GM19397 (cell line): ENCODE data around the gene GRAMD2B.
"Not testable (repeated sequence)": the region's sequence is repeated elsewhere in the genome, so short reads cannot be mapped to it uniquely, and the experiment has no call there.

Experiments
- ATAC-seq: cut with Tn5 transposase; IDR thresholded peaks from one replicate; pipeline ENCODE4 v1.9.1; 2021; ENCODE audit warnings: mild to moderate bottlenecking, moderate library complexity; ENCODE audit not compliant: unreplicated experiment

The GRAMD2B gene

GRCh38 chr5:126448720-126449119 is 25.5 kb downstream of the GRAMD2B start:
- no peak for ATAC-seq

- ATAC-seq = peak; percentile 77
Observed at GRCh38 chr5:126449751-126450271, 26.6 kb downstream of the GRAMD2B start.

- ATAC-seq = peak; percentile 53
Observed at GRCh38 chr5:126450346-126450745, 27.1 kb downstream of the GRAMD2B start.

- ATAC-seq = no peak
Observed at GRCh38 chr5:126450907-126451306, 27.7 kb downstream of the GRAMD2B start.

- ATAC-seq = no peak
Observed at GRCh38 chr5:126452477-126452876, 29.3 kb downstream of the GRAMD2B start.

GRCh38 chr5:126454081-126454480 is 30.9 kb downstream of the GRAMD2B start:
- ATAC-seq = no peak

GRCh38 chr5:126454535-126454934 is 31.3 kb downstream of the GRAMD2B start:
- ATAC-seq = no peak

GRCh38 chr5:126455264-126455663 is 32.1 kb downstream of the GRAMD2B start:
- ATAC-seq = no peak

GRCh38 chr5:126455728-126456127 is 32.5 kb downstream of the GRAMD2B start:
- no peak for ATAC-seq

- ATAC-seq = no peak
Observed at GRCh38 chr5:126456217-126456820, 33.1 kb downstream of the GRAMD2B start.

GRCh38 chr5:126460459-126460858 is 37.2 kb downstream of the GRAMD2B start:
- ATAC-seq = no peak

- ATAC-seq = no peak
Observed at GRCh38 chr5:126460977-126461376, 37.8 kb downstream of the GRAMD2B start.

- peak; percentile 1 for ATAC-seq
Observed at GRCh38 chr5:126461838-126462237, 38.6 kb downstream of the GRAMD2B start.

GRCh38 chr5:126462239-126463014 is 39.2 kb downstream of the GRAMD2B start:
- ATAC-seq = peak; percentile 72

- no peak for ATAC-seq
Observed at GRCh38 chr5:126464016-126464415, 40.8 kb downstream of the GRAMD2B start.

- no peak for ATAC-seq
Observed at GRCh38 chr5:126464959-126465358, 41.8 kb downstream of the GRAMD2B start.

- ATAC-seq = no peak
Observed at GRCh38 chr5:126468091-126468490, 44.9 kb downstream of the GRAMD2B start.

GRCh38 chr5:126469536-126470316 is 46.5 kb downstream of the GRAMD2B start:
- no peak for ATAC-seq

- not testable (repeated sequence) for ATAC-seq
Observed at GRCh38 chr5:126470529-126470928, 47.3 kb downstream of the GRAMD2B start.

- no peak for ATAC-seq
Observed at GRCh38 chr5:126471247-126471646, 48.0 kb downstream of the GRAMD2B start.

- ATAC-seq = no peak
Observed at GRCh38 chr5:126471875-126472537, 48.8 kb downstream of the GRAMD2B start.
